Inflammatory macrophage treated with lipopolysaccharide for 1 hour (primary cell): ENCODE results near the gene NPEPPS.
"Not testable (repeated sequence)": the region's sequence is repeated elsewhere in the genome, so short reads cannot be mapped to it uniquely, and the experiment has no call there.

Source experiments
- DNase-seq, 2 donors: peaks; one replicate each; pipeline ENCODE4 v3.0.0-alpha.2; 2020 to 2022

NPEPPS gene, protein sequence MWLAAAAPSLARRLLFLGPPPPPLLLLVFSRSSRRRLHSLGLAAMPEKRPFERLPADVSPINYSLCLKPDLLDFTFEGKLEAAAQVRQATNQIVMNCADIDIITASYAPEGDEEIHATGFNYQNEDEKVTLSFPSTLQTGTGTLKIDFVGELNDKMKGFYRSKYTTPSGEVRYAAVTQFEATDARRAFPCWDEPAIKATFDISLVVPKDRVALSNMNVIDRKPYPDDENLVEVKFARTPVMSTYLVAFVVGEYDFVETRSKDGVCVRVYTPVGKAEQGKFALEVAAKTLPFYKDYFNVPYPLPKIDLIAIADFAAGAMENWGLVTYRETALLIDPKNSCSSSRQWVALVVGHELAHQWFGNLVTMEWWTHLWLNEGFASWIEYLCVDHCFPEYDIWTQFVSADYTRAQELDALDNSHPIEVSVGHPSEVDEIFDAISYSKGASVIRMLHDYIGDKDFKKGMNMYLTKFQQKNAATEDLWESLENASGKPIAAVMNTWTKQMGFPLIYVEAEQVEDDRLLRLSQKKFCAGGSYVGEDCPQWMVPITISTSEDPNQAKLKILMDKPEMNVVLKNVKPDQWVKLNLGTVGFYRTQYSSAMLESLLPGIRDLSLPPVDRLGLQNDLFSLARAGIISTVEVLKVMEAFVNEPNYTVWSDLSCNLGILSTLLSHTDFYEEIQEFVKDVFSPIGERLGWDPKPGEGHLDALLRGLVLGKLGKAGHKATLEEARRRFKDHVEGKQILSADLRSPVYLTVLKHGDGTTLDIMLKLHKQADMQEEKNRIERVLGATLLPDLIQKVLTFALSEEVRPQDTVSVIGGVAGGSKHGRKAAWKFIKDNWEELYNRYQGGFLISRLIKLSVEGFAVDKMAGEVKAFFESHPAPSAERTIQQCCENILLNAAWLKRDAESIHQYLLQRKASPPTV

DNA sequence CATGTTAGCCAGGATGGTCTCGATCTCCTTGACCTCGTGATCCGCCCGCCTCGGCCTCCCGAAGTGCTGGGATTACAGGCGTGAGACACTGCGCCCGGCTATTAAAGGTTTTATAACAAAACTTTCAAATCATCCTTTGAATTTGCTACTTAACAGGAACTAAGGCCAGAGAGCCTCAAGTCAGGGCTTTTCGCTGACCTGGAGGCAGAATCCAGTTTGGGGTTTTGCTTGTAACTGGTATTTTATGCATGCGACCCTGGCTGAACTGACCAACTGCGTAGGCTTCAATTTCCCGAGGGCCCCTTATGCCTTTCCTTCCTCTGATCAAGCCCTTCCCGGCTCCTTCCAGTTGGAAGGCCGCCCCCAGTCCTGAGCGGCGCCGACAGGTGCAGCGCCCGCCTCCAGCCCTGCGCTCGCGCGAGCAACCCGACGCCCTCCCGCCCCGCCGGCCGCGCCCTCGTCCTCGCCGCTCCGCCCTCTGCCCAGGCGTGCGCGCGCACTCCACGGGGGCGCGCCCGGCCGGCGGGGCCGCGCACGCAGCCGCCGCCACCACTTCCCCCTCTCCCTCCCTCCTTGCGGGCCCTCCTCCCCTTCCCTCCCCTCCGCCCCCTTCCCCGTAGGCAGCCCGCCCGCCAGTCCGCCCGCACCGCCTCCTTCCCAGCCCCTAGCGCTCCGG, at the start of gene NPEPPS:
Gene NPEPPS, plus strand, starts transcription at position 552 of the 676 bp plus-strand sequence. CDS start 193 bp downstream, outside the sequence.
- DNase-seq, result peak; percentile 38 to 64

DNA sequence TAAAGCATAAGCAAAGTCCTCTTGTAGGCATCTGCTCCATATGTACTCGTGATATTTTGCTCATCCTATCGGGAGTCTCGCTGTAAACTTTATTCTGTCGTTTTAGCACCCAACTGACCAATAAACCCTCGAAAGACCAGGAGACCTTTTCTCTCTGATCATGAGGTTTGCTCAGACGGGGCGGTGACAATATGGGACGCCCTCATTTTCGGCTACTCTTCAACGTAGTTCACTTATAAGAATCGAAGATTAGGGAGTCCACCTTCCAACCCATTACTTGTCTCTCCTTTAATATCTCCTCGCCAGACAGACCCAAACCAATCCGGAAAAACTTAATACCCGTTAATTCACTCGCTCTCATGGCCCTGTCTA, 39.1 kb upstream of the NPEPPS start:
- peak; percentile 2 to 7 for DNase-seq

DNA sequence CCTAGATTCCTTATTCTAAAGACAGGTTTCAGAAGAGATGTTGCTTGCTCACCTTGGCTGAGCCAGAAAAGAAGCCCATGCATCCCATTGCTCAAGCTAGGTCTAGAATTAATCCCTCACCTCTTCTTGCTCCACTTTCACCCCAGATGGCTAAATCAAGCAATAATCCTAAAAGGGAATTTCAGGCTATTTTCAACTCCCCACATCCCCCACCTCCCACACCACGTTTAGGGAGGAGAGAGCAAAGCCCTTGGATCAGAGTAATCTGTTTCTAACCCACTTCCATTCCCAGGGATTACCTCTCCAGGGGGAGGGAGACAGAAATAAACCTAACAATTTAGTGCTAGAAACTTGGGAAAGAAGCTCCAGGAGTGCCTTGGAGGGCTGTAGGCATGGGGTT, 31.8 kb upstream of the NPEPPS start:
- DNase-seq, result not testable (repeated sequence)

DNA sequence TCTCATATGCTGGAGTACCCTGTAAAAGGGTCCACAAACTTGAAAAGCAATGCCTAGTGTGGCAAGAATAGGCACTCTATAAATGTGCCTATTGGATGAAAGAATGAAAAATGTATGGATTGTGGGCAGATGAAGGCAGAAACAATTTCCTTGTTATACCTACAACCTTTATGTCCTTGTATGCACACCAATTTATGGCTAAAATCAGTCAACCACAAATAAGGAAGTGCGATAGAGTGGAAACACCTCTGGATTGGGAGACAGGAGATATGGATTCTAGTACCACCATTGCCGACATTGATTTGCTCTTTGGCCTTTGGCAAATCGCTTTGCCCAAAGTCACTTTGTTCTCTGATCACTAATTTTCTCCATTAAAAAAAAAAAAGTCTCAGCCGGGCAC, 31.4 kb upstream of the NPEPPS start:
- DNase-seq, result not testable (repeated sequence)

DNA sequence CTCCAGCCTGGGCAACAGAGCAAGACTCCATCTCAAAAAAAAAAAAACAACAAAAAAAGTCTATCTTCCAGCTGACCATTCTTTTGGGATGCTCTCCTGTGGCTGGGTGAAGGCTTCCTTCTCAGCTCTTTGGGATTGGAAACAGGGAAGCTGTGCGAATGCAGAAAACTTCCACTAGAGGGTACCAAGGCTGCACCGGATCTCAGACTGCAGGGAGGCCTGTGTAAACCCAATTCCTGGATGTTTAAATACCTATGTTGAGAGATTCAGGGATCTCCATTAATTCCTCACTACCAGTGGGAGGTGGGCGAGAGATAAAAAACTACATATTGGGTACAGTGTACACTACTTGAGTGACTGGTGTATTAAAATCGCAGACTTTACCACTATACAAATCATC, 30.3 kb upstream of the NPEPPS start:
- DNase-seq, result peak; percentile 26 to 36

DNA sequence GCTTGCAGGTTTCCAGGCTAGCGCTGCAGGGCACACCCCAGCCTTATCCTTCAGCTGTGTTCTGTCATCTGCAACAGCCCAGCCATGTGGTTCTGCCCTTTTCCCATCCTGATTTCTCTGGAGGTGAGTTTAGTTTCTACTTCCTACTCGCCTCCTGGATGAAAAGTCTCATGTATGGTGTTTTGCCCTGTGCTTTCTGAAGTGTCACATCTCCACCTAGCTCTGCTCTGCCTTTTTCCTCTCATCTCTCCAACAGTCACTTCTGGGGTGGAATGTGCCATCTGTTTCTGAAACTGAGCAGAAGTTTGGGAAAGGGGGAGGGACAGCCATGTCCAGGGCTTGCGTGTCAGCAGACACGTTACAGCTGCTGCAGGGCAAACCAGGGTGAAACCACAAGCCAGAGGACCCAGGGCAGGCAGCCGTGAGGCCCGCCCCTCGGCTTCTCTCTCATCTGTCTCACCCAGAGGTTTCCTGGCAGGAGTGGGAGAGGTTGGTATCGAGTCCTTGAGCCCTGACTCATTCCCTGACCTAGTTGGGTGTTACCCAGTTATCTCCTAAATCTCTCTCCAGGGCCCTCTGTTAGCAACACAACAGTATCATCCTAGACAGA, 28.7 kb upstream of the NPEPPS start:
- not testable (repeated sequence) for DNase-seq

DNA sequence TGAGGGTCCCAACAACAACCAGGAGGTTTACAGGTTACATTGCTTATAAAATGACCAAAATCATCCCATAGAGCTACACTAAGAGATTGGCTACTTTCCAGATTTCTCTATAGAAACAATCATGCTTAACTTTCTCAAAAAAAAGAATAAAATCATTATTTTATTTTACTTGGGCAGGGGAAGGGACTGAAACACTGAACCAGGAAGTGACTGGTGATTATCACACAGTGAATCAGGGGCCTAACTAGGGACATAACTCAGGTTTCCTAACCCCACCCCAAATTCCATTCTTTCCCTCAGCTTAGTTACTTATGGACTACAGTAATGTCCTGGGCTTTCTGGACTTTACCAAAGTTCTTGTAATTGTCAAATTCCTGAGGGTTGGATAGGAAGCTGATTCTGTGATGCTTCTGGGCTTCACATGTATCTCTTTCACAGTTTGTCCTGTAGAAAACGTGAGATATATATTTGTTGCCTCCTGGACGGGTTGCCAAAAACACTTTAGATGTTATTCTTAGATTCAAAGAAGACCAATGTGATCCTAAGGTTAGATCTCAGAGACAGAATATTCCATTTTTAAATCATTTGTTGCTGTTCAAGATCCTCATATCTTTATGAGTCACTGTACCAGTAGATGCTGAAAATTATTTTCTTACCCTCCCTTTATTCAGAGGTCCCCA, 28.0 kb upstream of the NPEPPS start:
- not testable (repeated sequence) for DNase-seq

DNA sequence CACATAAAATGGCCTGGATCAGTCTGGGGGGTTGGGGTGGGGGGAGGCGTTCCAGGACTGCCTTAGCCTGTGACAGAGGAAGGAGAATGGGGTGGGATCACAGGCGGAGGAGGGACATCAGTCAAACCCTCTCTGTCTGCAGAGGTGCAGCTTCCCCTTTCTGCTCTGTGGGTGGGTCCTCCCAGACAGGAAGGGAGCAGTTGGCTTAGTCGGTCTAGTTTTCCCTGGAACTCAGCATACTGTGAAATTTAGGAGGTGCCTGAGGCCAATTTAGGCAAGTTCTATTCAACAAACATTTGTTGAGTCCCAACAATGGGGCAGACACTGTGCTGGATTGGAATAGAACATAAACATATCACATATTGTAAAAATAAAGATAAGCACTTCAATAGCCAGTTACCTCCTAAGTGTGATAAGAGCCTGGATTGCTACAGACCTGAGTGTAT, 19.2 kb upstream of the NPEPPS start:
- DNase-seq, result peak; percentile 25 to 55

DNA sequence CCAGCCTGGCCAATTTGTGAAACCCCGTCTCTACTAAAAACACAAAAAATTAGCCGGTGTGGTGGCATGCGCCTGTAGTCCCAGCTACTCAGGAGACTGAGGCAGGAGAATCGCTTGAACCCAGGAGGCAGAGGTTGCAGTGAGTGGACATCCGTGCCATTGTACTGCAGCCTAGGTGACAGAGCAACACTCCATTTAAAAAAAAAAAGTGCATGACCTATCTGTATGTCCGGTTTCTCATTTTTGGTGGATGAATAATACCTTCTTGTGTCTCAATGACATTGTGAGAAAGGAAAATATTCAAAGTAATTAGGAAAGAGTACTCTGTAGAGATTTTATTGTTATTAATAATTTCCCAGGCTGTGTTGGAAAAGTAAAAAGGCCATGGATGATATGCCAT, 17.6 kb upstream of the NPEPPS start:
- not testable (repeated sequence) for DNase-seq

DNA sequence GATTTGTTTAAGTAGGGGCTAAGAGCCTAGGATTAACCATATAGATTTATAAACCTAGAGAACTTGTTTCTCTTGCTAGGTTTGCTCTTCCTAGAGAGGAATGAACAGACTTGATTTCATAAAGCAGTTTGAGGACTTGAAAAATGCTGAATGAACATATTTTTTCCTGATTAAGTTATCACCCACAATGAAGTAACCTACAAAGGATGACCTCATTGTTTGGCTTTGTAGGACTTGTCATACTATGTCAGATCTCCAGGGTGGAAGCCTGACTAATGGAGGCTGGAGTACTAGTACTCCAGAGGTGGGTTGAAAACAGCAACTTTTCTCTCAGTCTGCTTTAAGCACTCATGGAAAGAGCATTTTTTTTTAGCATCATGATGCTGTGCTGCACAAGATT, 12.0 kb upstream of the NPEPPS start:
- not testable (repeated sequence) for DNase-seq

DNA sequence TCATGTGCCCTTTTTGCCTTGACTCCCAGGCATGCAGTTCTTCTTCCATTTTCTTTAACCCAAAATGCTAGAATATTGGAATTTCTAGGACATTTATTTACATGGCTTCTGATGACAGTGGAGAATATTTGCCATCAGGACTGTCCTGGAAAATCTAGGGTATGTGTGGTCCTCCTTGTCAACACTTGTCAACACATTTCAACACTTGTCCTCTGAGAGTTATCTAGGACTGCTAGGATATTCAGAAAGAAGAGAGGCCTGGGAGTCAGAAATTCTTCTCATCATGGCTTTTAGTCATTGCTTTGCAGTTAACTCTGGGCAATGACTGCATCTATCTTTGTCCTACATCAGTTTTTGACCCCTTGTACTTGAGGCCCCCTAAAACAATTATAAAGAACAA, 11.5 kb upstream of the NPEPPS start:
- not testable (repeated sequence) for DNase-seq

DNA sequence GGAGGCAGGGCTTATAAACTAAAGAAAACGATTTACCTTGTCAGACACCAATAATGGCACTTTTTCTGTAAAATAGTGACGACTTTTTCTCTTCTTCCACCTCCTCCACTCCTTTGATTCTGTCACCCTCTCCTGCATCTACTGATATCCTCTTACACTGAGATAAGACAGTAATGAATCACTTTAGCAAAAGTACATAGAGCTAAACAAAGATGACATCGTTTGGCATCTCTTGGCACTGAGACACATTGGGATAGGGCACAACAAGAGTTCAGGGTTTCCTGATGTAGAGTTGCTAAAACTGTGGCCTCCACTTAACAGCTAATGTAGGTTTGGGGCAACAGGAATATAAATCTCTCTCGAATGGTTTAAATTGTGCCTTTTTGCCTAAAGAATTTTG, 10.6 kb upstream of the NPEPPS start:
- not testable (repeated sequence) for DNase-seq

DNA sequence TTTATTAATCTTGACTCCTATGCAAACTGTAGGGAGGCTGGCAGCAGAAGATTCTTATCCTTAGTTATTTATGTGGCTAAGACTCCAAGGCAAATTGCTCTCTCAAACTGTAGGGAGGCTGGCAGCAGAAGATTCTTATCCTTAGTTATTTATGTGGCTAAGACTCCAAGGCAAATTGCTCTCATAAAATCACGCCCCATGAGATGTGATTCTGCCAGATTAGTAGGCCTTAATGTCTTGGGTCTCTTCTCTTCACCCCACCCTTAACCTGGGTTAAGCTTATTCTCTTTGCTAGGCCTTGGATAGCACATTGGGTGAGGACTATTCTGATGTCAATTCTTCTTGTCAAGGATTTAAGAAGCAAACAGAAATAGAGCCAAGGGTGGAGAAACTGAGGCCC, 9.5 kb upstream of the NPEPPS start:
- not testable (repeated sequence) for DNase-seq

DNA sequence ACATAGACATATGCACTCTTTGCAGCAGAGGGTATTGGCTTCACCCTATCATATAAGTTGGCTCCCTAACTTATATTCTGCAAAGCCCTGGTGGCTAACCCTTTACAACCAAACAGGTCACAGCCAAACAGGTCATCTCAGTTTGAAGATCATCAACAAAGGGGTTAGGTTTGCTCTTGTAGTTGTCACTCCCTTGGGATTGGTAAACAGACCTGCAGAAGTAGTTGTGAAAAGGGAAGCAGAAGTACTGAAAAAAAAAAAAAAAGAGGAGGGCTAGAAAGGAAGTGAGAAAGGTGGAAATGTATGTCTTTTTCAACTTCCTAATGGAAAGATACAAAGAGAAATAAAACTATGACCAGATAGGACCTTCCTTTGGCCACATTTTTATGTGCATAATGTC, 8.6 kb upstream of the NPEPPS start:
- not testable (repeated sequence) for DNase-seq

DNA sequence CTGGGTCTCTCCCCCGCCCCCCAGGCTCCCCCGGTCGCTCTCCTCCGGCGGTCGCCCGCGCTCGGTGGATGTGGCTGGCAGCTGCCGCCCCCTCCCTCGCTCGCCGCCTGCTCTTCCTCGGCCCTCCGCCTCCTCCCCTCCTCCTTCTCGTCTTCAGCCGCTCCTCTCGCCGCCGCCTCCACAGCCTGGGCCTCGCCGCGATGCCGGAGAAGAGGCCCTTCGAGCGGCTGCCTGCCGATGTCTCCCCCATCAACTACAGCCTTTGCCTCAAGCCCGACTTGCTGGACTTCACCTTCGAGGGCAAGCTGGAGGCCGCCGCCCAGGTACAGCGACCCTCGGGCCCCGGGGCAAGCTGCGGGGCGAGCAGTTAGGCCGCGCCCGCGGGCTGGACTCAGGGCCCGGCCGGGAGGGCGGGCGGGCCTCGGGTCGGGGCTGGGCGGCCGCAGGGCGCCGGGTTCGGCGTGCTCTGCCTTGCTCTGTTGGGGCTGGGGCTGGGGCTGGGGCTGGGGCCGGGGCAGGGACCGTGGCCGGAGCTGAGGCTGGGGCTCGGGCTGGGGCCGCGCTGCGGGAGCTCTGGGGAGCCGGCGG, 419 bp downstream of the NPEPPS start:
- not testable (repeated sequence) for DNase-seq

DNA sequence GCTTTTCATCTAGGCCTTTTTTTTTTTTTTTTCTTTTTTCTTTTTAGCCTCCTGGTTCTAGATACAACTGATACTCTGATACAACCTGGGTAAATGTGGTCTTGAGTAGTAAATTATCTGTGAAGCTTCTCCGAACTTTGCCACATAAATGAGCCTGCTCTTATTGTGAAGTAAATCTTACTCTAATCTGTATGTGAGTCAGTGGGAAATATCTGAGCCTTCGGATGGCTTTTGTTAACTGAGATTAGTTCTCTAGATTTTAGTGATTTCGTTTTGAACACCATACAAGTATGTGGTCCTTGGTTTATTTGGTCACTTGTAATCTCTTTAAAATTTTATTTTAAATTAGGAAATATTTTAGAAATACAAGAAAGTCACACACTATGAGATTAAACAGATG, 8.2 kb downstream of the NPEPPS start:
- not testable (repeated sequence) for DNase-seq

DNA sequence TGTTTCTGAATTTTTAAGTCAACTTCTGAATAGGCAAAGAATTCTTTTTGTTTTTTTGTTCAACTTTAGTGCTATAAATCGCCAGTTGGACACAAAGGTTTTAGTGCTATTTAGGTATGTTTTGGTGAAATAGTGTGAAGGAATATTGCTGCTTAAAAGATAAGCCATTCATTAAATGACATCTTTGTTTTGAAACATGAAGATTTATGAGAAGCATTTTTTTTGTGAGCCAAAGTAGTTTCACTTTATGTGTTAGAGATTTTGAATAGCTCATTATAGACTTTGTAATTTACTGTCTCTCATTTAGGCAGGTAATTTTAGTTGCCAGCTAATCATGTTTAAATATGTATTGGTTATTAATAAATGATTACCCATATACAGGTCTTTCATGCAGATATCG, 10.8 kb downstream of the NPEPPS start:
- not testable (repeated sequence) for DNase-seq

DNA sequence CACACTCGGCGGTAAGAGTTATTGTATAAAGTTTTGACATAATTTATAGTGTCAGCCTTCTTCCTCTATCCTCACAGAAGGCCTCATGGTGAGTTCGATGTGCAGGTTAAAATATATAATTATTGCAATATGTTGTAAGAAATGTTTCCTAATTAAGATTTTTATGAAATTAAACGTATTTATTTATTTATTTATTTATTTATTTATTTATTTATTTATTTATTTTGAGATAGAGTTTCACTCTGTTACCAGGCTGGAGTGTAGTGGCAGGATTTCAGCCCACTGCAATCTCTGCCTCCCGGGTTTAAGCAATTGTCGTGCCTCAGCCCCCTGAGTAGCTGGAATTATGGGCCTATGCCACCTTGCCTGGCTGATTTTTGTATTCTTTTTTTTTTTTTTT, 13.4 kb downstream of the NPEPPS start:
- not testable (repeated sequence) for DNase-seq

DNA sequence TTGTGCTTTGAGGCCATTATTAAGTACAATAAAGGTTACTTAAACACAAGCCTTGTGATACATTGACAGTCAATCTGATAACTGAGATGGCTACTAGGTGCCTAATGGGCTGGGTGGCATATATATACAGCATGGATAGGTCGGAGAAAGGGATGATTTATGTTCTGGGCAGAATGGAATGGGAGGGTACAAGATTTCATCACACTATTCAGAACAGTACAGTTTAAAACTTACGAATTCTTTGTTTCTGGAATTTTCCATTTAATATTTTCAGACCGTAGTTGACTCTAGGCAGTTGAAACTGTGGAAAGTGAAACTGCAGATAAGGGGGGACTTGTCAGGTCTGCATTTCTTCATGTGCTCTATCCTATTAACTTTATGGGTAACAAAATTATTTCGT, 23.8 kb downstream of the NPEPPS start:
- DNase-seq, result not testable (repeated sequence)

DNA sequence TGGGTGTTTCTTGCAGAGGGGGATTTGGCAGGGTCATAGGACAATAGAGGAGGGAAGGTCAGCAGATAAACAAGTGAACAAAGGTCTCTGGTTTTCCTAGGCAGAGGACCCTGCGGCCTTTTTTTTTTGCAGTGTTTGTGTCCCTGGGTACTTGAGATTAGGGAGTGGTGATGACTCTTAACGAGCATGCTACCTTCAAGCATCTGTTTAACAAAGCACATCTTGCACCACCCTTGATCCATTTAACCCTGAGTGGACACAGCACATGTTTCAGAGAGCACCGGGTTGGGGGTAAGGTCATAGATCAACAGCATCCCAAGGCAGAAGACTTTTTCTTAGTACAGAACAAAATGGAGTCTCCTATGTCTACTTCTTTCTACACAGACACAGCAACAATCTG, 25.2 kb downstream of the NPEPPS start:
- not testable (repeated sequence) for DNase-seq

DNA sequence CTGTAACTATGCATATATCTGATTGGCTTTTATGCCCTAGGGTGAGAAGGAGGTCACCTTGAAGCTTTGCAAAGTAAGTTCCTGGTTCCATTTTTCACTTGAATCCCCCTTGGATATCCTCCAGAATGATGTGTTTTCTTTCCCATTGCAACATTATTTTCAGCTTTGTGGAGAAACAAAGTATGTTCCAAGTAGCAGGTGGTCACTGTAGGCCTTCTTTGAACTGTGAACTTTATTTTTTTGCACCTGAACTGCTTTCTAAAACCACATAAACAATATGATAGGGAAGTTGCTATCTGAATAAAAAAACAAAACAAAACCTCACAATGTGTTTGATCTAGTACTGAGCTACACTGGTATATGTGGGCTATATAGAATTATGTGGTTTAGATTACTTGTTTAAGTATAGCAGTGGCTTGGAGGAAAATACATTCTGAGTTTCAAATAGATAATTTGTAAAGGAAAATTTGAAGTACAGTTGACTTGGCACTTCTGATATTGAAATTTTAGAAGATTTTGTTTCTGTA, 29.7 kb downstream of the NPEPPS start:
- not testable (repeated sequence) for DNase-seq
